Posterior cingulate gyrus (tissue), 11 donors: ENCODE data around the gene SIGLEC5.

ENCODE experiments used
- DNase-seq, 10 donors: peaks; one replicate each; pipeline versions ENCODE4 v3.0.0 to v3.0.0-alpha.2; 2020 to 2021; ENCODE audit warnings: mixed read lengths in 3 of 10
- intact Hi-C: fragments of 100-400 bp; cut with DNase I; formaldehyde crosslinking; loops from one replicate; pipeline ENCODE4 v1.15.1; 2023

SIGLEC5 gene

GRCh38 chr19:51592521-51592920 lies 37.7 kb downstream of the SIGLEC5 start:
- no peak for DNase-seq
- intact Hi-C loops = loop anchor here (10.0 kb wide), 1 partner anchor 312 kb away; the partner anchor contains the start of gene ZNF649

- peak in 1 of 10 donors; percentile 55 for DNase-seq
- intact Hi-C loops = loop anchor here (10.0 kb wide), 1 partner anchor 314 kb away; the partner anchor contains the start of gene ZNF649
Observed at GRCh38 chr19:51590441-51590840, 39.8 kb downstream of the SIGLEC5 start.

GRCh38 chr19:51589511-51589910 lies 40.7 kb downstream of the SIGLEC5 start:
- intact Hi-C loops = no loop called here
- DNase-seq = no peak

GRCh38 chr19:51587264-51588191 lies 42.7 kb downstream of the SIGLEC5 start:
- intact Hi-C loops = no loop called here
- no peak for DNase-seq

- no peak for DNase-seq
- intact Hi-C loops = no loop called here
Observed at GRCh38 chr19:51586799-51587198, 43.4 kb downstream of the SIGLEC5 start.

- no peak for DNase-seq
- intact Hi-C loops = no loop called here
Observed at GRCh38 chr19:51586103-51586728, 44.0 kb downstream of the SIGLEC5 start.

- intact Hi-C loops = no loop called here
- DNase-seq = no peak
Observed at GRCh38 chr19:51576850-51577249, 53.4 kb downstream of the SIGLEC5 start.

GRCh38 chr19:51573331-51573730 lies 56.9 kb downstream of the SIGLEC5 start:
- intact Hi-C loops = no loop called here
- DNase-seq = no peak

- DNase-seq = no peak
- intact Hi-C loops = no loop called here
Observed at GRCh38 chr19:51572908-51573307, 57.3 kb downstream of the SIGLEC5 start.

GRCh38 chr19:51572410-51572809 lies 57.8 kb downstream of the SIGLEC5 start:
- no peak for DNase-seq
- intact Hi-C loops = no loop called here

- intact Hi-C loops = loop anchor here (1.0 kb wide), 1 partner anchor 23 kb away; no protein-coding TSS in a partner anchor
- no peak for DNase-seq
Observed at GRCh38 chr19:51571599-51571998, 58.6 kb downstream of the SIGLEC5 start.

- peak; percentile 89 to 98 (median 93) for DNase-seq
- intact Hi-C loops = loop anchor here (1.0 kb wide), 1 partner anchor 23 kb away; no protein-coding TSS in a partner anchor
Observed at GRCh38 chr19:51570962-51571575, 59.1 kb downstream of the SIGLEC5 start, which contains the start of gene ZNF175. TSS of gene ZNF175 (plus strand) at chr19:51571283. CDS start at chr19:51573330, 2,047 bp downstream.

- no peak for DNase-seq
- intact Hi-C loops = no loop called here
Observed at GRCh38 chr19:51568456-51568855, 61.7 kb downstream of the SIGLEC5 start.

- intact Hi-C loops = no loop called here
Observed at GRCh38 chr19:51567583-51567982, 62.6 kb downstream of the SIGLEC5 start.

GRCh38 chr19:51566489-51567100 lies 63.6 kb downstream of the SIGLEC5 start:
- no peak for DNase-seq
- intact Hi-C loops = no loop called here

More at GRCh38 chr19:51567583-51567982, 62.6 kb downstream of the SIGLEC5 start:
- no peak for DNase-seq

GRCh38 chr19:51565583-51565982 lies 64.6 kb downstream of the SIGLEC5 start:
- no peak for DNase-seq
- intact Hi-C loops = no loop called here

GRCh38 chr19:51564791-51565190 lies 65.4 kb downstream of the SIGLEC5 start:
- DNase-seq = no peak
- intact Hi-C loops = no loop called here
